ENCODE results near the gene TSPEAR. TPM values are rescaled to one million over a fixed set of nuclear protein-coding genes. Genes with fewer than 3 reads are reported as not detected.

Gene TSPEAR
- total and polyA plus RNA-seq, 2 of the 13 experiments (the other 11 are each of a cell fraction or from before 2014, with no cell fraction given), result 0.07 to 0.32 TPM

- TF ChIP-seq SAP130 (CRISPR knock-in tag; IDR thresholded peaks at IDR 0.05; ENCODE audit: low read depth) (peak; percentile 34; the same call in 1 of the 2 replicates), ZBTB1 (CRISPR knock-in tag; IDR thresholded peaks at IDR 0.05; ENCODE audit: borderline replicate concordance) (no peak), SALL2 (CRISPR knock-in tag; IDR thresholded peaks at IDR 0.05) (no peak), HIVEP1 (CRISPR knock-in tag; IDR thresholded peaks at IDR 0.05) (no peak), NFRKB (IDR thresholded peaks at IDR 0.05) (no peak), MED1 (CRISPR knock-in tag; IDR thresholded peaks at IDR 0.05) (peak; percentile 28; the same call in 1 of the 2 replicates), SMAD1 (CRISPR knock-in tag; IDR thresholded peaks at IDR 0.05; ENCODE audit: borderline replicate concordance, low read depth) (no peak), ZNF550 (CRISPR knock-in tag; IDR thresholded peaks at IDR 0.05; ENCODE audit: borderline replicate concordance) (no peak), AKAP8 (CRISPR knock-in tag; IDR thresholded peaks at IDR 0.05) (no peak), ZNF256 (CRISPR knock-in tag; conservative IDR thresholded peaks at IDR 0.05) (no peak), ZKSCAN5 (CRISPR knock-in tag; IDR thresholded peaks at IDR 0.05) (no peak), KAT8 (CRISPR knock-in tag; IDR thresholded peaks at IDR 0.05) (no peak), ZMYM4 (CRISPR knock-in tag; IDR thresholded peaks at IDR 0.05) (peak; percentile 30; the same call in 1 of the 2 replicates), ARHGAP35 (CRISPR knock-in tag; IDR thresholded peaks at IDR 0.05; ENCODE audit: borderline replicate concordance) (no peak), MBD4 (IDR thresholded peaks at IDR 0.05; ENCODE audit: borderline replicate concordance, low read length) (no peak), ZNF713 (CRISPR knock-in tag; IDR thresholded peaks at IDR 0.05) (no peak), ZNF891 (CRISPR knock-in tag; IDR thresholded peaks at IDR 0.05) (0 out of 2 replicates have a peak, but pooled peaks have one; percentile 62), YEATS4 (CRISPR knock-in tag; IDR thresholded peaks at IDR 0.05; ENCODE audit: borderline replicate concordance) (no peak)
- TF ChIP-seq, protein P1, sequence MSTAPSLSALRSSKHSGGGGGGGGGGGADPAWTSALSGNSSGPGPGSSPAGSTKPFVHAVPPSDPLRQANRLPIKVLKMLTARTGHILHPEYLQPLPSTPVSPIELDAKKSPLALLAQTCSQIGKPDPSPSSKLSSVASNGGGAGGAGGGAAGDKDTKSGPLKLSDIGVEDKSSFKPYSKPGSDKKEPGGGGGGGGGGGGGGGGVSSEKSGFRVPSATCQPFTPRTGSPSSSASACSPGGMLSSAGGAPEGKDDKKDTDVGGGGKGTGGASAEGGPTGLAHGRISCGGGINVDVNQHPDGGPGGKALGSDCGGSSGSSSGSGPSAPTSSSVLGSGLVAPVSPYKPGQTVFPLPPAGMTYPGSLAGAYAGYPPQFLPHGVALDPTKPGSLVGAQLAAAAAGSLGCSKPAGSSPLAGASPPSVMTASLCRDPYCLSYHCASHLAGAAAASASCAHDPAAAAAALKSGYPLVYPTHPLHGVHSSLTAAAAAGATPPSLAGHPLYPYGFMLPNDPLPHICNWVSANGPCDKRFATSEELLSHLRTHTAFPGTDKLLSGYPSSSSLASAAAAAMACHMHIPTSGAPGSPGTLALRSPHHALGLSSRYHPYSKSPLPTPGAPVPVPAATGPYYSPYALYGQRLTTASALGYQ (CRISPR knock-in tag; IDR thresholded peaks at IDR 0.05), result no peak
- TF ChIP-seq, protein P2, sequence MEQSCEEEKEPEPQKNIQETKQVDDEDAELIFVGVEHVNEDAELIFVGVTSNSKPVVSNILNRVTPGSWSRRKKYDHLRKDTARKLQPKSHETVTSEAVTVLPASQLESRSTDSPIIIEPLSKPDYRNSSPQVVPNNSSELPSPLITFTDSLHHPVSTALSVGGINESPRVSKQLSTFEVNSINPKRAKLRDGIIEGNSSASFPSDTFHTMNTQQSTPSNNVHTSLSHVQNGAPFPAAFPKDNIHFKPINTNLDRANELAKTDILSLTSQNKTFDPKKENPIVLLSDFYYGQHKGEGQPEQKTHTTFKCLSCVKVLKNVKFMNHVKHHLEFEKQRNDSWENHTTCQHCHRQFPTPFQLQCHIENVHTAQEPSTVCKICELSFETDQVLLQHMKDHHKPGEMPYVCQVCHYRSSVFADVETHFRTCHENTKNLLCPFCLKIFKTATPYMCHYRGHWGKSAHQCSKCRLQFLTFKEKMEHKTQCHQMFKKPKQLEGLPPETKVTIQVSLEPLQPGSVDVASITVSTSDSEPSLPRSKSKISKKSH (CRISPR knock-in tag; IDR thresholded peaks at IDR 0.05; ENCODE audit: borderline replicate concordance), result peak; percentile 32; the same call in 1 of the 2 replicates
- TF ChIP-seq, protein P3, sequence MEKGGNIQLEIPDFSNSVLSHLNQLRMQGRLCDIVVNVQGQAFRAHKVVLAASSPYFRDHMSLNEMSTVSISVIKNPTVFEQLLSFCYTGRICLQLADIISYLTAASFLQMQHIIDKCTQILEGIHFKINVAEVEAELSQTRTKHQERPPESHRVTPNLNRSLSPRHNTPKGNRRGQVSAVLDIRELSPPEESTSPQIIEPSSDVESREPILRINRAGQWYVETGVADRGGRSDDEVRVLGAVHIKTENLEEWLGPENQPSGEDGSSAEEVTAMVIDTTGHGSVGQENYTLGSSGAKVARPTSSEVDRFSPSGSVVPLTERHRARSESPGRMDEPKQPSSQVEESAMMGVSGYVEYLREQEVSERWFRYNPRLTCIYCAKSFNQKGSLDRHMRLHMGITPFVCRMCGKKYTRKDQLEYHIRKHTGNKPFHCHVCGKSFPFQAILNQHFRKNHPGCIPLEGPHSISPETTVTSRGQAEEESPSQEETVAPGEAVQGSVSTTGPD (CRISPR knock-in tag; IDR thresholded peaks at IDR 0.05), result no peak
- TF ChIP-seq, protein P4, sequence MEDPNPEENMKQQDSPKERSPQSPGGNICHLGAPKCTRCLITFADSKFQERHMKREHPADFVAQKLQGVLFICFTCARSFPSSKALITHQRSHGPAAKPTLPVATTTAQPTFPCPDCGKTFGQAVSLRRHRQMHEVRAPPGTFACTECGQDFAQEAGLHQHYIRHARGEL (CRISPR knock-in tag; IDR thresholded peaks at IDR 0.05), result no peak
Observed at GRCh38 chr21:44498280-44499210, 212.8 kb downstream of the TSPEAR start (continued).
